Activated T-helper 1 cell treated with Interleukin-2 at 50 U/mL for 16 hours (primary cell): ENCODE data around the gene SLC38A11.
"Not testable (repeated sequence)": the region's sequence is repeated elsewhere in the genome, so short reads cannot be mapped to it uniquely, and the experiment has no call there.

Experiments
- DNase-seq: peaks from one replicate; pipeline ENCODE4 v3.0.0-alpha.2; 2020; ENCODE audit warnings: low read depth

The SLC38A11 gene, protein sequence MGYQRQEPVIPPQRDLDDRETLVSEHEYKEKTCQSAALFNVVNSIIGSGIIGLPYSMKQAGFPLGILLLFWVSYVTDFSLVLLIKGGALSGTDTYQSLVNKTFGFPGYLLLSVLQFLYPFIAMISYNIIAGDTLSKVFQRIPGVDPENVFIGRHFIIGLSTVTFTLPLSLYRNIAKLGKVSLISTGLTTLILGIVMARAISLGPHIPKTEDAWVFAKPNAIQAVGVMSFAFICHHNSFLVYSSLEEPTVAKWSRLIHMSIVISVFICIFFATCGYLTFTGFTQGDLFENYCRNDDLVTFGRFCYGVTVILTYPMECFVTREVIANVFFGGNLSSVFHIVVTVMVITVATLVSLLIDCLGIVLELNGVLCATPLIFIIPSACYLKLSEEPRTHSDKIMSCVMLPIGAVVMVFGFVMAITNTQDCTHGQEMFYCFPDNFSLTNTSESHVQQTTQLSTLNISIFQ

GRCh38 chr2:164954954-164955701, at the start of gene SLC38A11:
SLC38A11 (minus strand) TSS chr2:164955525; CDS start chr2:164955247, 278 bp downstream.
- no peak for DNase-seq

DNA sequence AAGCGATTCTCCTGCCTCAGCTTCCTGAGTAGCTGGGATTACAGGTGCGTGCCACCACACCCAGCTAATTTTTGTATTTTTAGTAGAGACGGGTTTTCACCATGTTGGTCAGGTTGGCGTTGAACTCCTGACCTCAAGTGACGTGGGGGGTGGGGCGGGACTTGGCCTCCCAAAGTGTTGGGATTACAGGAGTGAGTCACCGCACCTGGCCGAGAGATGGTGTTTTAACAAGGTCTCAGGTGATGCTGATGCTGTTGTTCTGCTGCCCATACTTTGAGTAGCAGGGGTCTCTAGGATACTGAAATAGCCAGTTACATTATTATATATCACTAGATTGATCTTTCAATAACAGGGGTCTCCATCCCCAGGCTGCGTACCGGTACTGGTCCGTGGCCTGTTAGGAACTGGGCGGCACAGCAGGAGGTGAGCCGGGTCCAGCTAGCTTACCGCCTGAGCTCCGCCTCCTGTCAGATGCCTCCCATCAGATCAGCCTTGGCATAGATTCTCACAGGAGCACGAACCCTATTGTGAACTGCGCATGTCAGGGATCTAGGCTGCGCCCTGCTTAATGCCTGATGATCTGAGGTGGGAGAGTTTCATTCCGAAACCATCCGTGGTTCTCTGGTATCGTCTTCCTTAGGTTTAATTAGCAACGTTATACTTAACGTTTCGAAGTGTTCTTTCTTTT, 48.3 kb upstream of the SLC38A11 start:
- DNase-seq, result no peak

- DNase-seq, result no peak
Measured at GRCh38 chr2:165002638-165003037, 47.3 kb upstream of the SLC38A11 start.

DNA sequence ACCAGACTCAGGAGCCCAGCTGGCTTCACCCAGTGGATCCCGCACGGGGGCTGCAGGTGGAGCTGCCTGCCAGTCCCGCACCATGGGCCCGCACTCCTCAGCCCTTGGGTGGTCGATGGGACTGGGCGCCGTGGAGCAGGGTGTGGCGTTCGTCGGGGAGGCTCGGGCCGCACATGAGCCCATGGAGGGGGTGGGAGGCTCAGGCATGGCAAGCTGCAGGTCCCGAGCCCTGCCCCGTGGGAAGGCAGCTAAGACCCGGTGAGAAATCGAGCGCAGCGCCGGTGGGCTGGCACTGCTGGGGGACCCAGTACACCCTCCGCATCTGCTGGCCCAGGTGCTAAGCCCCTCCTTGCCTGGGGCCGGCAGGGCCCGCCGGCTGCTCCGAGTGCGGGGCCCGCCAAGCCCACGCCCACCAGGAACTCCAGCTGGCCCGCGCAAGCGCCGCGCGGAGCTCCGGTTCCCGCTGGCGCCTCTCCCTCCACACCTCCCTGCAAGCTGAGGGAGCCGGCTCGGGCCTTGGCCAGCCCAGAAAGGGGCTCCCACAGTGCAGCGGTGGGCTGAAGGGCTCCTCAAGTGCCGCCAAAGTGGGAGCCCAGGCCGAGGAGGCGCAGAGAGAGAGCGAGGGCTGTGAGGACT, 39.5 kb upstream of the SLC38A11 start:
- DNase-seq, result not testable (repeated sequence)

DNA sequence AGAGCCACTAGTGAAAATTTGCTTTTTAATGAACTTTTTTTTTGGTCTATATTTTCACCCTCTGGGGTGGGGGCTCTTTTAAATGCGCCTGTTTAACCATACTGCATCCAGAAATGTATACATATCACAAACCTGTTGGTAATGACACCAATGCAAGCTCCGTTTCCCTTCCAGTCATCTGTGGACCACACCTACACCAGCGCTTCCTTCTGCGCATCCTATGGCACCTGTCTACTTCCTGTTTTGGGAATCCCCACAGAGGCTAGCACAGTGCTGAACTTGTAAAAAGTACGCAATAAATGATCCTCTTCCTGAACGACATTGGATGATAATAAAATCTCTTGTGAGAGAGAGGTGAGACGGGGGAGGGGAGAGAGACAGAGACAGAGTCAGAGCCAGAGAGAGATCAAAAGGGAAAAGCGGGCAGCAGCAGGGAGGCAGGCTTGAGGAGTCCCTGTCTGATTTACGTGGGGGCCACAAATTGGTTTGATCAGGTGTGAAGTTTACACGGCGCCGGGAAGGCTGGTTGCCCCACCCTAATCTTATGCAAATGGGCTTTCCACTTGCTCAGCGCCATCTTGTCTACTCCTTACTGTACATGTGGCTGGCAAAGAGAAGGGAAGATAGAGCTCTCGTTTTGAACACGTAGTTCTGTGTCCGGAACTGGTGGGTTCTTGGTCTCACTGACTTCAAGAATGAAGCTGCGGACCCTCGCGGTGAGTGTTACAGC, 38.1 kb upstream of the SLC38A11 start:
- no peak for DNase-seq

DNA sequence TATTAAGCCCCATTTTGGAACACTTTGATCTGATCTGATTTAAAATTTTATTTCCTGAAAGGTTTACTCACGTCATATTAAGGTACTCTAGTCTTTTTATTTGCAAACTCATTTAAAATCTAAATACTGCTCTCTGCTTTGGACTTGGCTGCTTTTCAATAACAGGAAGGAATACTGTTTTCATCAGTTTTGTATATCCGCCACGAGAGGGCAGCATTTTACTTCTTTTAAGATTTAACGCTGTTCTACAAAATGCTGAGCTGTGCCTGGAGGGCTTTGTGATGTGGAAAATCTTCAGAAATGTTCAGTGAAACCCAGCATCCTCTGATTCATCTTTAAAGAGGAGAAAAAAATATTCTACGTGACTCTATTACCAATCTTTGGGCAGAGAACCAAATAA, 37.5 kb upstream of the SLC38A11 start:
- DNase-seq, result no peak

GRCh38 chr2:164992093-164992454, 36.7 kb upstream of the SLC38A11 start:
- not testable (repeated sequence) for DNase-seq

DNA sequence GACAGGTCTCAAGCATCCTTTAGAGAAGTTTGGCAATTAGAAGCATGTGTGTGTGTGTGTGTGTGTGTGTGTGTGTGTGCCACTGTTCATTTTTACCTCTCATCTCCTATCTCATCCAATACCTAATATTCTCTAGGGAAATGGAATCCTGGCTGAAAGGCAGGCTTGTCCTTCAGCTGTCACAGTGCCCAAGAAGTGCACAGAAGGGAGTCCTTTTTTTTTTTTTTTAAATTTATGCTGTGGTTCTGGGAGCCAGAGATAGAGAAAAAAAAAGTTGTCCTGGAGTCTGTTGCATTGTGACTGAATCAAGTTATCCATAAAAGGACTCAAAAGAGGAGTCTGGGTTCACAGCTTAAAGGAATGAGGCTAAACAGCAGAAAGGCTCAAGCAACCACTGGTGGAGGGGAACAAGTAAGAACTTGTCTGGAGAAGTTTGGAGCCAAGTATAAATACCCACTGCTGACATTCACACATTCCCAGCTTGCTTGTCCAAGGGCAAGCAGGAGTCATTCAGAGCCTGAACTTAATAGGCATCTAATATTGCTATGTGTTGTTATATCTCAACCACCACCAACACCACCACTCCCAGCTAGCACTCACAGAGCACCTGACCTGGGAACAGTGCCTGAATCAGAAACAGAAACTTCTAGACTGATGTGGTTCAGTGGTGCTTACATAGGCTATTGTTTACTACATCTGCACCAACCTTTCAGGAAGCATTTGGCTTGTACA, 36.2 kb upstream of the SLC38A11 start:
- not testable (repeated sequence) for DNase-seq

DNA sequence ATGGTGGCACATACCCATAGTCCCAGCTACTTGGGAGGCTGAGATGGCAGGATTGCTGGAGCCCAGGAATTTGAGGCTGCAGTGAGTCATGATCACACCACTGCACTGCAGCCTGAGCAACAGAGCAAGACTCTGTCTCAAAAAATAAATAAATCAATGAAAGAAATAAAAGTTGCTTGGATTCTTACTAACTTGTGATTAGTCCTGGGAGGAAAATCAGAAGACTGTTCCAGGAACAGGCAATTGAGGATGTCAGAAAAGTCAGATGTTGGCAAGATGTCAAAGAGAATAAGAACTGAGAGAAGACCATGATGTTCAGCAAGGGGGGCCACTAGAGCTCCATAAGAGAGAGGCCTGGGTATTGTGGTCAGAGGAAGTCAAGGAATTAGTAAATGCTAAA, 35.6 kb upstream of the SLC38A11 start:
- DNase-seq, result not testable (repeated sequence)

DNA sequence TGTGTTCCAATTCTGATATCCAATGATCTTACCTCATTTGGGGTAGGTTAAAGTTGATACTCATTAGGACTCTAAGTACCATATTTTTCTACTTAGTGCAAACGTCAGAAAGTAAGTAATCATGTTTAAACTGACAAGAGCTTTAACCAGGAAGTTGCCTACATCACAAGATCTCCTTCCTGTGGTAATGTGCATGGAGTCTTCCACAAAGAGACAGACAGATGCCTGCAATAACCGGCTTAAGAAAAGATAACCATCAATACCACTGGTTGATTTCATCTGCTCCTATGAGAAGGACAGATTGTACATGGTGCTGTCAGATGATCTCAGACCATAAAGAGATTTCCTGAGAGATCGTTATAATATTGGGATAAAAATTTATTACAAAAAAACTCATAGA, 33.5 kb upstream of the SLC38A11 start:
- not testable (repeated sequence) for DNase-seq

DNA sequence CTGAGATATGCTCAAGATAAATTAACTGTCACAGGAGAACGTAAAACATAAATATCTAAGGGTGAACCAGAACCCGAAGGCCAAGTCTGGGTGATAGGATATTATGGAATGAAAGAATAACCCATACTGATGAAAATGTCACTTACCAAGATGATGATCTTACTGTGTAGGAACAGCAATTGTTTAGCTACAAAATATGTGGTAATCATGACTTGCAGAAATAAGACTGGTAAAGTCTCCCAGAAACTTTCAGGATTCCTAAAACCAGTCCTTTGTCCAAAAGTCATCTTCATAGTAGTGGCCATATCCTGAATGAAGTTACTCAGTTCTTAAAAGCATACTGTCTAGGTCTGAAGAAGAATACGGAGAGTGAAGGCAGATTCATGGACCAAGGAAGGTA, 30.7 kb upstream of the SLC38A11 start:
- DNase-seq, result not testable (repeated sequence)

DNA sequence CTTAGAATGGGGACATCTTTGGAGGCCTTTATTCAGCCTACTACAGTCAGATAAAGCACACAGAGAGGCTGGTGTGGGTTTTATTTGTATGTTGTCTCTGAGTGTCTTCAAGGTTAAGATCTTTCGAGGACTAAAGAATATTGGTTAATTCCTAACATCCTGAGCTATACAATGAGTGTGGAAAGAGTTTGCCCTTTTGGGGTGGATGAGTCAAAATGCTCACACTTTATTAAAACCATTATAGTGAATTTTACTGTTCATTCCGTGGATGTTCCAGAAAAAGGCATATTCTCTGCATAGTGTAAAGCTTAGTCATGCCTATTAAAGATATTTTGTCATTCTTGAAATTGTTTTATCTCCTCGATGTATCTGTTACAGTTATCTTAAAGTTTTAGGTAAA, 29.1 kb upstream of the SLC38A11 start:
- DNase-seq, result no peak

GRCh38 chr2:164981217-164981990, 26.1 kb upstream of the SLC38A11 start:
- DNase-seq, result no peak

DNA sequence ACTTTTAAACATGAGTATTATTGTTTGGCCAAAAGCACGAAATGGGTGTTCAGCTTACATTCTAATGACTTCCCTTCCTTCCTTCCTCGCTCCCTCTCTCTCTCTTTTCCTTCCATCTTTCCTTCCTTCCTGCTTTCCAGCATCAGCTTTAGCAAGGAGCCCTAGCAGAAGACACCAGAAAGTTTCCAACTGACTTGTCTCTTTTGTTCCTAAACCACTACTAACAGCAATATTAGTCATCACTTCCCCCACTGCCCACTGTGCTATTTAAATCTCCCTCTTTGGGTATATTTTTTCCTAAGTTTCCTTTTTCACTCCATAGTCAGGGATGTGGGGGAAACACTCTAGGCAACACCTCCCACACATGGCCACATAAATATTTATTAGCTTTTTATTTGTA, 25.4 kb upstream of the SLC38A11 start:
- not testable (repeated sequence) for DNase-seq

- DNase-seq, result no peak
Measured at GRCh38 chr2:164979113-164979512, 23.8 kb upstream of the SLC38A11 start.

DNA sequence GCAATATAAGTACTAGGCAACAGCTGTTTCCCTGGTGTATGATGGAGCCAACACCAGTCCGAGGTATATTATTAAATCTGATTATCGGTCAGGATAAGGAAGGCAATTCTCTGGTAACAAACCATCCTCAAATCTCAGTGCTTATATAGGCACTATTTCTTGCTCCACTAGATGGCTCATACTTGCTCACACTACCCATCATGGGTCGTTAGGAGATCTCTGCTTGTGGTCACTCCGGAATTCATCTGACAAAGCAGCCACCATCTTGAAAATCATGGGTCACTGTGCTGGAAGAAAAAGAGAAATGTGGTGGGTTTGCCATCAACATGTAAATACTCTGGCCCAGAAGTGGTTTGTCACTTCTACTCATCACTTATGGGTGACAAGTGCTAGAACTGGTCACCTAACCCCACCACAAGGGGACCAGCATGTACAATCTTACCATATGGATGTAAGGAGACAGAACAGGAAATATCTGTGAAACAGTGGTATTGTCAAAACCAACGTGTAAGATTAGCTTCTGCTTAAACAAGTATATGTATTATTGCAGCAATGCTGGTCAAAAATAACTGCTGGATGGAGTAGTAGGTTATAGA, 21.6 kb upstream of the SLC38A11 start:
- not testable (repeated sequence) for DNase-seq

DNA sequence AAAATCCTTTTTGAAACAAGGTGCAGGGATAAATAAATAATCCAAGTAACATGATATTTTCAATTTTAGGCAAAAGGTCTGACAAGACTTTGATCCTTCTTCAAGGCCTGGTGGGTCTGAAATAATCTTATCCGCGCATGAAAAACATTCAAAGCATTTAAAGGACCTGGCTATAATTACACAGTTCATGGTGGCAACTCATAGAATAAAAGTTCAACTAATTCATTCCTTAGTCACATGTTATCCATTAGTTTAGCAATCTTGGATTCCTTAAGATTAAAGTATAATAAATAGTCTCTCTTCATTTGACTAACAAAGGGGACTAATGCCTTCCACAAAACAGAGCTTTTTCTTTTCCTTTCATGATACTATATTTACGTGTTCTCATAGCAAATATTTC, 21.0 kb upstream of the SLC38A11 start:
- no peak for DNase-seq

DNA sequence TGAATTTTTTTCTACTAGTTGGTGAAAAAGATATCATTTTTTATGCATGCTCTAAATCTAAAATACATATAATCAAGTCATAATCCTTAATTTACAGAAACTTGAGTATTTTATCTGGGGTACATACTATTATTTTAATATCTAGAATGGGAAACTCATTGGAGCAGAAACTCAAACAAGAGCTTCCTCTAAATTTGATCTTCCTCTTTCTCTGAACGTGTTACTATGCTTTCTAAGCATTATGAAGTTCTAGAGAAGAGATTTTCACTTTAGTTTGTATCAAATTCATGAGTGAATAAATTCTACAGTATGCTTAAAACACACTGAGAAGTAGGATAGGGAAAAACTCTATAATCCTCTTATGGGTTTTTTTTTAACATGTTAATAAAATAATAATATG, 20.6 kb upstream of the SLC38A11 start:
- DNase-seq, result no peak

- no peak for DNase-seq
Measured at GRCh38 chr2:164974221-164974620, 18.9 kb upstream of the SLC38A11 start.

DNA sequence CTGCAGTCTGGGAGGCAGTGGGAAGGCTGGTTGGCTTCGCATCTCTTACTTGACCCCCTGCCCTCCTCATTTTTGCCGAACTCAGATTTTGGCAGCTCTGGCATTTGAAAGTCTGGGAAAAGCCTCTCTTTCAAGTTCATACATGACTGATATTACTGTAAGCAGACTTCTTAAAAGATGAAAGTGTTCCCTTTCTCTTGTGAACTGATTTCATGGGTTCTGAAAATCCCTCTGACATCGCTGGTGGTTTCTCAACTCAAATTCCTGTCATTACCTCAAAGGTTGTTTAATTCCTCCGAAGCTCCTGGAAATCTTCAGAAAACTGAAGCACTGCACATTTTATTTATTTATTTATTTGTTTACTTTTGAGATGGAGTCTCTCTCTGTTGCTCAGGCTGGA, 16.9 kb upstream of the SLC38A11 start:
- DNase-seq, result no peak
